ENCODE results near the gene PEAK3.

PEAK3 gene

GRCh38 chr19:2274931-2275535 lies 6.9 kb downstream of the PEAK3 start:
- no peak overlapping the region for H3K4me3 ChIP-seq (ENCODE audit: low read length)
- DNase-seq (ENCODE audit: low read depth, low spot score) = no peak

GRCh38 chr19:2274185-2274711 lies 7.7 kb downstream of the PEAK3 start:
- no peak for DNase-seq (ENCODE audit: low read depth, low spot score)
- H3K4me3 ChIP-seq (ENCODE audit: low read length) = peak overlapping the region; percentile 16

GRCh38 chr19:2273356-2274184 lies 8.4 kb downstream of the PEAK3 start:
- H3K4me3 ChIP-seq (ENCODE audit: low read length) = peak overlapping the region; percentile 44
- DNase-seq (ENCODE audit: low read depth, low spot score) = peak; percentile 89

- no peak for DNase-seq (ENCODE audit: low read depth, low spot score)
- H3K4me3 ChIP-seq (ENCODE audit: low read length) = peak overlapping the region; percentile 91
These were observed 10.5 kb downstream of the PEAK3 start for GRCh38 chr19:2271234-2272103.

- no peak for DNase-seq (ENCODE audit: low read depth, low spot score)
- peak overlapping the region; percentile 91 for H3K4me3 ChIP-seq (ENCODE audit: low read length)
These were observed 11.3 kb downstream of the PEAK3 start for GRCh38 chr19:2270423-2271233.

GRCh38 chr19:2270157-2270422 lies 11.9 kb downstream of the PEAK3 start:
- peak overlapping the region; percentile 91 for H3K4me3 ChIP-seq (ENCODE audit: low read length)
- DNase-seq (ENCODE audit: low read depth, low spot score) = no peak

- peak overlapping the region; percentile 91 for H3K4me3 ChIP-seq (ENCODE audit: low read length)
- DNase-seq (ENCODE audit: low read depth, low spot score) = peak; percentile 91
These were observed 12.5 kb downstream of the PEAK3 start for GRCh38 chr19:2269244-2270156.

- H3K4me3 ChIP-seq (ENCODE audit: low read length) = peak overlapping the region; percentile 63
- no peak for DNase-seq (ENCODE audit: low read depth, low spot score)
These were observed 13.1 kb downstream of the PEAK3 start for GRCh38 chr19:2268861-2269243.

- no peak for DNase-seq (ENCODE audit: low read depth, low spot score)
- H3K4me3 ChIP-seq (ENCODE audit: low read length) = peak overlapping the region; percentile 63
These were observed 13.5 kb downstream of the PEAK3 start for GRCh38 chr19:2268480-2268830.

GRCh38 chr19:2266183-2266993 lies 15.6 kb downstream of the PEAK3 start:
- no peak overlapping the region for H3K4me3 ChIP-seq (ENCODE audit: low read length)
- no peak for DNase-seq (ENCODE audit: low read depth, low spot score)

GRCh38 chr19:2261438-2262172 lies 20.4 kb downstream of the PEAK3 start:
- DNase-seq (ENCODE audit: low read depth, low spot score) = peak; percentile 43

GRCh38 chr19:2260341-2260805 lies 21.6 kb downstream of the PEAK3 start:
- DNase-seq (ENCODE audit: low read depth, low spot score) = no peak
- H3K4me3 ChIP-seq (ENCODE audit: low read length) = no peak overlapping the region

More at GRCh38 chr19:2261438-2262172, 20.4 kb downstream of the PEAK3 start:
- H3K4me3 ChIP-seq (ENCODE audit: low read length) = no peak overlapping the region

- H3K4me3 ChIP-seq (ENCODE audit: low read length) = no peak overlapping the region
- DNase-seq (ENCODE audit: low read depth, low spot score) = no peak
These were observed 22.6 kb downstream of the PEAK3 start for GRCh38 chr19:2259336-2259735.

- no peak for DNase-seq (ENCODE audit: low read depth, low spot score)
- no peak within 1 kb of the TSS for H3K4me3 ChIP-seq (ENCODE audit: low read length)
These were observed 25.8 kb downstream of the PEAK3 start, which contains the start of gene JSRP1 for GRCh38 chr19:2255982-2256685. JSRP1 (minus strand) TSS chr19:2256417; CDS start chr19:2255314, 1,103 bp downstream.

- no peak for DNase-seq (ENCODE audit: low read depth, low spot score)
- no peak overlapping the region for H3K4me3 ChIP-seq (ENCODE audit: low read length)
These were observed 26.7 kb downstream of the PEAK3 start for GRCh38 chr19:2255112-2255845.

All from Jurkat, Clone E6-1 (cell line).